Spinal cord (tissue), 10 donors: ENCODE measurements around the gene PAQR7. TPM values are rescaled to one million over a fixed set of nuclear protein-coding genes. Genes with fewer than 3 reads are reported as not detected.

Experiments used
- DNase-seq, 6 donors: peaks; one replicate each; pipeline versions ENCODE4 v3.0.0 to v3.0.0-alpha.2; 2013 to 2015; ENCODE audit warnings: low spot score in 6 of 6, low read depth in 4 of 6
- H3K27ac ChIP-seq: one replicate; pipeline ENCODE4 v1.5.1; 2013; ENCODE audit warnings: low read depth, low read length, control low read depth
- H3K27me3 ChIP-seq: one replicate; pipeline ENCODE4 v1.6.1; 2013; ENCODE audit warnings: low read length; ENCODE audit not compliant: control insufficient read depth, insufficient read depth
- H3K36me3 ChIP-seq: one replicate; pipeline ENCODE4 v1.6.1; 2013; ENCODE audit warnings: low read length; ENCODE audit not compliant: control insufficient read depth, insufficient read depth
- H3K4me1 ChIP-seq: one replicate; pipeline ENCODE4 v1.6.1; 2013; ENCODE audit warnings: low read length; ENCODE audit not compliant: control insufficient read depth, insufficient read depth
- H3K4me3 ChIP-seq: one replicate; pipeline ENCODE4 v1.5.1; 2013; ENCODE audit warnings: low read depth, low read length, control low read depth
- H3K9me3 ChIP-seq: one replicate; pipeline ENCODE4 v1.6.1; 2013; ENCODE audit warnings: low read length; ENCODE audit not compliant: control insufficient read depth, insufficient read depth
- WGBS: methylation state at CpG from one replicate; pipeline ENCODE4 v1.1.5; 2013; ENCODE audit warnings: missing lambda C conversion rate; ENCODE audit not compliant: insufficient coverage; 5-methylcytosine and 5-hydroxymethylcytosine counted together
- long read RNA-seq, 4 donors: transcript quantifications; one replicate each; lab custom pipeline, GENCODE V29; 2026
- polyA plus RNA-seq, 2 donors: library from polyadenylated mRNA; unstranded; fragments of 120-200 nt; gene quantifications; one replicate each; pipeline ENCODE4 v1.2.1, GENCODE V29; 2013; ENCODE audit not compliant: insufficient read length in 2 of 2
- total RNA-seq, 2 donors: library from RNA; depleted of rRNA in 1 of 2; stranded (reverse); fragments of 120-200 nt in 1 of 2; fragments of >200 nt in 1 of 2; gene quantifications; one replicate each; pipeline versions ENCODE4 v1.2.3 to v1.2.4, GENCODE V29; 2013 to 2014
- donor health status: healthy.

Gene PAQR7, protein sequence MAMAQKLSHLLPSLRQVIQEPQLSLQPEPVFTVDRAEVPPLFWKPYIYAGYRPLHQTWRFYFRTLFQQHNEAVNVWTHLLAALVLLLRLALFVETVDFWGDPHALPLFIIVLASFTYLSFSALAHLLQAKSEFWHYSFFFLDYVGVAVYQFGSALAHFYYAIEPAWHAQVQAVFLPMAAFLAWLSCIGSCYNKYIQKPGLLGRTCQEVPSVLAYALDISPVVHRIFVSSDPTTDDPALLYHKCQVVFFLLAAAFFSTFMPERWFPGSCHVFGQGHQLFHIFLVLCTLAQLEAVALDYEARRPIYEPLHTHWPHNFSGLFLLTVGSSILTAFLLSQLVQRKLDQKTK
- total RNA-seq (1 to 10 TPM; 7.6 to 10.0 TPM), polyA plus RNA-seq (10 to 100 TPM; 15.2 to 18.8 TPM)
- long read RNA-seq, donor 1, partial matches to known transcripts, result 5 of 7 reads
- long read RNA-seq, donor 1, other reads (novel, unspliced or antisense), result 0 of 7 reads
- long read RNA-seq, donor 2, partial matches to known transcripts, result 0 of 1 reads
- long read RNA-seq, donor 2, other reads (novel, unspliced or antisense), result 0 of 1 reads
- long read RNA-seq, donor 3, result 0 reads
- long read RNA-seq, donor 4, partial matches to known transcripts, result 0 of 12 reads
- long read RNA-seq, donor 4, other reads (novel, unspliced or antisense), result 10 of 12 reads

DNA sequence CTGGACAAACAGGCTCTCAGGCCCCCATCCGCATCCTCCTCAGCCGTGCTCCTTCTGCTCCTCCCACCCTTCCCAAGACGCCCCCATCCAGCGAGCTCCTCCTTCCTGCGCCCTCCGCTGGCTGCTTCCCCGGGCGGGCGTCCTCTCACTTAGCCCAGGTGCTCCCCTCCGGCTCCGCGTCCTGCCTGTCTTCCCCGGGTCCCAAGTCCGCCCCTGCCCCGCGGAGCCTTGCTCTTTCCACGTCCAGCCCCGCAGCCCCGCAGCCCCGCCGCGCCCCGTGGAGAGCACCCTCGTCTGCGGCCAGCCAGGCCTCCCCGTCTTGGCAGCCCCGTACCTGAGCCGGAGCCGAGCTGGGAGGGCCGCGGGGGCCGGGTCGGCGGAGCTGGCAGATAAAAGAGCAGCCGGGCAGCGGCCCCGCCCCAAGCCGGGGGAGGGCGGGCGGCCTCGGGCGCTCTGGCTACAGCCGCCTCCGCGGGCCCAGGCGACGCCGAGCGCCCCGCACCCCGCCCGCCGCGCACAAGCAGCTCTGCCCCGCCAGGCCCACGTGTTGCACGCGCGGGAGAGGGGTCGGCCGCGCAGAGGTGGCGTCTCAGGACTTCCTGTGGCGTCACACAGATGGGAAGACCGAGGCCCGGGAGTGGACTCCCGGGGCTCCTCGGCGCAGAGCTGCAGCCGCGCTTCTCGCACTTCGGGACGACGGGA lies at the start of gene PAQR7:
TSS of gene PAQR7 (minus strand) at position 555 of the 702 bp plus-strand sequence. CDS start 11,869 bp downstream, outside the sequence.
- no peaks in the 10 kb centered on the region for H3K9me3 ChIP-seq
- no peaks in the 10 kb centered on the region for H3K27me3 ChIP-seq
- under 1% methylated on average over 75 of the region's 75 CpGs for WGBS
- peaks cover 44% of the 10 kb centered on the region for H3K4me1 ChIP-seq
- H3K27ac ChIP-seq, result peak within 1 kb of the TSS; percentile 82
- peaks cover 11% of the 10 kb centered on the region for H3K36me3 ChIP-seq
- peak within 1 kb of the TSS; percentile 63 for H3K4me3 ChIP-seq
- DNase-seq, result peak; percentile 47 to 92 (median 62)

DNA sequence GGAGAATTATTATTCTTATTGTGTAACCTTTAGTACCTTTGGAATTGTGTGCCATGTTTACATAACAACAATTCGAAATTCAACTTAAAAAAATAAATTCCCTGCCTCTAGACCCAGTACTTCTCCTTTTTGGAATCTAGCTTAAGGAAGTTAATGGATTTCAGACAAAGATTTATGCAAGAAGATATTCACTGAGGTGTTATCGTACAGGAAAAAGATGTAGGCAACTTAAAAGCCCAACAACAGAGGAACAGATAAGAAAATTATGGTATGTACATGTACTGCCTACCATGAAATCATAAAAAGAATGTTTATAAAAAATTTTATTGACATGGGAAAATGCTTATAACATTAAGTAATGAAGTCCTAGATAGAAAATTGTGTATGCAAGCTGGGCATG lies 48.9 kb upstream of the PAQR7 start:
- H3K27me3 ChIP-seq, result no peaks in the 10 kb centered on the region
- H3K4me1 ChIP-seq, result peaks cover 33% of the 10 kb centered on the region
- peak in 1 of 6 donors; percentile 26 for DNase-seq
- H3K36me3 ChIP-seq, result no peaks in the 10 kb centered on the region
- WGBS, result no CpG with 5 or more reads among the region's 2 CpGs
- H3K9me3 ChIP-seq, result no peaks in the 10 kb centered on the region
- no peak overlapping the region for H3K27ac ChIP-seq
- H3K4me3 ChIP-seq, result no peak overlapping the region

DNA sequence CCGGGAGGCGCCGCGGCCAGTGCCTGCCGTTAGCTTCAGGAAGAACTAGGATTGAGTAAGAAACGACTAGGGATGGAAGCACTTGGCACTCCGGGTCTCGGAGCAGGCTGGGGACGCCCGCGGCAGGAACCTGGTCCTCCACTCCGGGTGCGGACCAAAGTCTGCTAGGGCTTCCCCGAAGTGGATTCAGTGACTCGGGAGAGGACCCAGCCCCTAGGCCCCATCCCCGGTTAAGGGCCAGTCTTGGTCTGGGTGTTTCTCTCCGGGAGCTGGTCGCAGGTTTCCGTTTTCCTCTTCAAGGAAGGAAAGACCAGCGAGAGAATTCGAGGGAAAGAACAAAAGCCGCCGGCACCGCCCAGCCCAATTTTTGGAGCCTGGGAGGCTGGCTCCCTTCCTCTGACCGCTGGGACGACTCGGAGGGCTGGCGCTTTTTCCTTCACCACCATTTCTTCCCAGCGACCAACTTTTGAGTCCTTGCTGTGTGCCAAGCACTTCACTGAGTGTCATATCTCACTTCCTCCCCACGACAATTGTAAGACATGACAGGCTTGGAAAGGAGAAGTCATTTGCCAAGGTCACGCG lies 47.6 kb upstream of the PAQR7 start:
- Histone ChIP-seq H3K4me1 (peaks cover 32% of the 10 kb centered on the region), H3K9me3 (no peaks in the 10 kb centered on the region), H3K27me3 (no peaks in the 10 kb centered on the region), H3K4me3 (peak overlapping the region; percentile 46), H3K27ac (peak overlapping the region; percentile 93), H3K36me3 (no peaks in the 10 kb centered on the region)
- DNase-seq, result peak in 2 of 6 donors; percentile 77 to 81
- under 1% methylated on average over 29 of the region's 32 CpGs for WGBS

DNA sequence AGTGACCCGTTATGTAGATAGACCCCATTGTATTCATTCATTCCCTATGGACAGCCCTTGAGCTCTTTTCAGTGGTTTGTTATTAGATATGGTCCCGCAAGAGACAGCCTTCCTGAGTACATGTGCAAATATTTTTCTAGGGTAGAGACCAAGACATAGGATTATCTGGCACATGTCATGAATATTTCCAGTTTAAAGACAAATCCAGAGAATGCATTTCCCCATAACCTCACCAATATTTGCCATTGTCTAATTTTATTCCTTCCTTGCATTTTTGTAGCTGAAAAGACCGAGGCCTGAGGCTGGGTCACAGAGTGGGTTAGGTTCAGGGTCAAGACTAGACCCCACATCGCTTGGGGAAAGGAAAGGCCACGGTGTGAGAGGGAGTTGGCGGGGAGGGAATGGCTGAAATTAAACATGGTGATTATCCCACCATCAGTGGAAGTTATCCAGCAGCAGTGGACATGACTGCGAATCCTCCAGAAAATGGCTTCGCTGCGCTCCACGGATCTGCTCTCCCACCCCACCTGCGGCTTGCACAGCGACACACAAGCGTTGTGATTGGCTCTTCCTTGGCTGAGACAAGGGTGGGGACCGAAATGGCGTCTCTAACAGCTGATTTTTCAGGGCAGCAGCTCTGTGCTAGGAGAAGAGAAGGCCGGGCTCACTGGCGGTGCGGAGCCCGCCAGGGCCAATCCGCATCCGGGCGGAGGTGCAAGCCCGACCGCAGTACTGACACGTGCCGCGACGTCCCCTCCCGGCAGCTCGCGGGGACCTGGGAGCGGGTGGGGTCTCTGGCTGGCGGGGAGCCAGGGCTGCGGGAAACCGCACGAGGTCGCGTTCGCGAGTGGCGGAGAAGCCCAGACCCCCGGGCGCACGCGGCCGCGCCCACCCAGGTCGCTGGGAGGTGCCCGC lies 46.8 kb upstream of the PAQR7 start:
- 2% methylated on average over 46 of the region's 49 CpGs for WGBS
- Histone ChIP-seq H3K36me3 (no peaks in the 10 kb centered on the region), H3K27me3 (no peaks in the 10 kb centered on the region), H3K4me3 (peak overlapping the region; percentile 46), H3K9me3 (no peaks in the 10 kb centered on the region), H3K27ac (peak overlapping the region; percentile 93), H3K4me1 (peaks cover 24% of the 10 kb centered on the region)
- DNase-seq, result peak in 4 of 6 donors; percentile 68 to 99 (median 90)

DNA sequence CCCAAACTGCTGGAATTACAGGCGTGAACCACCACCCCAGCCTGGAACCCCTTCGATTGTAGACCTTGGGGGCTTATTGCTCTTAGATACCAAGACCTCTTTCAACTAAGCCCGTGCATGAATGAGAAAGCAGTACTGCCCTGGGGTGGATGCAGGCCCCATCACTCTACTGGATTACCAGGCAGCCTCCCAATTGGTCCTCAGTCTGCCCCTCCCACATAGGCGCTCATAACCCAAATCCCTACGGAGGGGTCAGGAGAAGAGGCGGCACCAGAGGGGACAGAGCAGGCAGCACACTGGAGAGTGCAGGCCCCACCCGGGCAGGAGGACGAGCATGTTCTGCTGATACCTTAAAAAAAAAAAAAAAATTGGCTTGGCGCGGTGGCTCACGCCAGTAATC lies 43.1 kb upstream of the PAQR7 start:
- H3K4me3 ChIP-seq, result no peak overlapping the region
- H3K27me3 ChIP-seq, result no peaks in the 10 kb centered on the region
- H3K9me3 ChIP-seq, result no peaks in the 10 kb centered on the region
- no peak for DNase-seq
- 78% methylated on average over 6 of the region's 11 CpGs for WGBS
- no peak overlapping the region for H3K27ac ChIP-seq
- no peaks in the 10 kb centered on the region for H3K36me3 ChIP-seq
- H3K4me1 ChIP-seq, result peaks cover 22% of the 10 kb centered on the region

DNA sequence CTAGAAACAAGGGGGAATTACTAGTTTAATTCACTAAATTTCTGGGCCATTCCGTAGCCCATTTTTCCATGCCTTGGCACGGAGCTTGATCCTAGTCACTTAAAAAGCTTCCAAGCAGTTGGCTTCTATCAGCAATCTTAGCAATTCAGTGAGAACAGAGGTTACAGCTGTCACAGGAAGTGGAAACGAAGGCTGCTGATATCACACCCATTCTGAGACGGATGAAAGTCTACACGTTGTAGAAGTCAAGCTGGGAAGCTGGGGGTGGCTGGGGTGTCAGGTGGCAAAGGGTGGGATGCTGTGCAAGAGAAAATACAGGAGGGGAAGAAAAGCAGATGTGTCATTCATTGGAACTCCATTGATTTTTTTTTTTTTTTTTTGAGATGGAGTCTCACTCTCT lies 42.5 kb upstream of the PAQR7 start:
- H3K4me1 ChIP-seq, result peaks cover 19% of the 10 kb centered on the region
- no peak overlapping the region for H3K27ac ChIP-seq
- H3K4me3 ChIP-seq, result no peak overlapping the region
- H3K36me3 ChIP-seq, result no peaks in the 10 kb centered on the region
- no peak for DNase-seq
- H3K27me3 ChIP-seq, result no peaks in the 10 kb centered on the region
- H3K9me3 ChIP-seq, result no peaks in the 10 kb centered on the region
- WGBS, result 75% methylated on average over 2 of the region's 5 CpGs

DNA sequence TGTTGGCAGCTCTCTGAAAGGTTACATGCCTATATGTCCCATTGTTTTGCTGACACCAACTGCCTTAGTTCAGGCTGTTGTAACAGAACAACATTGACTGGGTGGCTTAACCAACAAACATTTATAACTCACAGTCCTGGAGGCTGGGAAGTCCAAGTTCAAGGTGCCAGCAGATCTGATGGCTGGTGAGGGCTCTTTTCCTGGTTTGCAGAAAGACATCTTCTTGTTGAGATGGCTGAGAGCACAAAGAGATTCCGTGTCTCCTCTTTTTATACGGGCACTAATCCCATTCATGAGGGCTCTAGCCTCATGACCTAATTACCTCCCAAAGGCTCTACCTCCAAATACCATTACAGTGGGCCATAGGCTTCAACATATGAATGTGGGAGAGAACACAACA lies 41.0 kb upstream of the PAQR7 start:
- H3K9me3 ChIP-seq, result no peaks in the 10 kb centered on the region
- no peak overlapping the region for H3K4me3 ChIP-seq
- DNase-seq, result no peak
- no peaks in the 10 kb centered on the region for H3K36me3 ChIP-seq
- no peak overlapping the region for H3K27ac ChIP-seq
- H3K27me3 ChIP-seq, result no peaks in the 10 kb centered on the region
- WGBS, result no CpG with 5 or more reads among the region's 2 CpGs
- H3K4me1 ChIP-seq, result peaks cover 8% of the 10 kb centered on the region

DNA sequence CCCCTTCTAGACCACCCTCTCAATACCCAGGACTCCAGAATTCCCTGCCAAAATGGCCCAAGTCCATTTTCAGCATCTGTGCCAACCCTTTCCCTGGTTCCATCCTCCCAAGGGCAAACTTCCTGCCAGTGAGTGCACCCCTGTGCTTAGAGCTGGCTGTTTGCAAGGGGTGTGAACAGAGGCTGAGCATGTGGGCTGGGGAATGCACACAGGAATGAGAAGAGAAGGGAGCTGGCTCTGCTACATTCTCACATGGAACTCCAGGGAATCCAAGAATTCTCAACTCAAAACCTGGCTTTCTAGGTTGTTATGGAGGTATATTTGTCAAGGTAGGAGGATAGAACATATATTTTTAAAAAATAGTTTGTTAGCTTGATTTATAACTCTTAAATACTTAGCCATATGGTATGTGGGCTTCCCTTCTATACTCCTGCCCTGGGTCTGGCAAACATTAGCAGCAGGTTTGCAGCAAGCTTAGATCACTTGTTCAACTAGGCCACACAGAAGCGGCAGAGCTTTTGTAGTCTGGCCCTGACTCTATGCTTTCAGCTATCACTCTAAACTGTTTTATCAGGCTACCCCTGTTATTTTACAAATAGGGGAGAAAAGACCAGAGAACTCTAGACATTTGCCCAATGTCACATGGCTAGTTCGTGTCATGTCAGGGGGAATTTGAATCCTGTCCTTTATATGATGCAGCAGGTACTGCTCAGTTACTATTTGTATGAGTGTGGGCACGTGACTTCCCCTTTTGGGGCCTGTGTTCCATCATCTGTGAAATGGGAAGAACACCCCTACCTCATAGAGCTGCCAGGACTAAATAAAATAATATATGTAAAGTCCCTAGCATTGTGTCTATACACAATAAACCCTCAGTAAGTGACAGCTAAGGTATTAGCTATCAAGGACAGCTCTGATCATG lies 38.8 kb upstream of the PAQR7 start:
- no peaks in the 10 kb centered on the region for H3K9me3 ChIP-seq
- no peak for DNase-seq
- peaks cover 5% of the 10 kb centered on the region for H3K4me1 ChIP-seq
- H3K4me3 ChIP-seq, result no peak overlapping the region
- H3K36me3 ChIP-seq, result no peaks in the 10 kb centered on the region
- no peaks in the 10 kb centered on the region for H3K27me3 ChIP-seq
- no peak overlapping the region for H3K27ac ChIP-seq
- WGBS, result 80% methylated on average over 1 of the region's 3 CpGs
